Heart right ventricle (tissue), 16 donors: ENCODE data around the gene KIF5A. TPM values are rescaled to one million over a fixed set of nuclear protein-coding genes. Genes with fewer than 3 reads are reported as not detected.
"Not testable (repeated sequence)": the region's sequence is repeated elsewhere in the genome, so short reads cannot be mapped to it uniquely, and the experiment has no call there.

ENCODE experiments used
- ATAC-seq, 8 donors: fragments of 200-7000 bp; cut with Tn5 transposase; one replicate each; pipeline ENCODE4 v1.9.1; 2020; ENCODE audit warnings: mild to moderate bottlenecking in 8 of 8, moderate library complexity in 8 of 8, moderate number of reproducible peaks in 1 of 8
- DNase-seq, 2 donors: peaks; one replicate each; pipeline ENCODE4 v3.0.0-alpha.2; 2020
- H3K27ac ChIP-seq, 10 donors: fragments of 200-600 bp; sonication (generic) in 2 of 10; one replicate each; pipeline versions ENCODE4 v1.5.0 to v1.8.0; 2020 to 2022; ENCODE audit warnings: mild to moderate bottlenecking in 3 of 10
- H3K27me3 ChIP-seq, 7 donors: fragments of 200-600 bp; one replicate each; pipeline ENCODE4 v1.8.0; 2021 to 2022; ENCODE audit warnings: mild to moderate bottlenecking in 2 of 7
- H3K36me3 ChIP-seq, 9 donors: fragments of 200-600 bp; sonication (generic) in 1 of 9; one replicate each; pipeline versions ENCODE4 v1.5.0 to v1.8.0; 2020 to 2022; ENCODE audit warnings: mild to moderate bottlenecking in 2 of 9
- H3K4me1 ChIP-seq, 9 donors: fragments of 200-600 bp; sonication (generic) in 1 of 9; one replicate each; pipeline versions ENCODE4 v1.5.0 to v1.8.0; 2020 to 2022; ENCODE audit warnings: mild to moderate bottlenecking in 4 of 9
- H3K4me3 ChIP-seq, 10 donors: fragments of 200-600 bp; sonication (generic) in 2 of 10; one replicate each; pipeline versions ENCODE4 v1.5.0 to v1.8.0; 2020 to 2022; ENCODE audit warnings: mild to moderate bottlenecking in 7 of 10, moderate library complexity in 2 of 10
- H3K9me3 ChIP-seq, 11 donors: fragments of 200-600 bp in 10 of 11; sonication (generic) in 2 of 11; one replicate each; pipeline versions ENCODE4 v1.5.0 to v1.8.0; 2013 to 2022; ENCODE audit warnings: mild to moderate bottlenecking in 2 of 11, control low read depth in 1 of 11, moderate library complexity in 1 of 11
- CTCF ChIP-seq, 9 donors: fragments of 200-600 bp; sonication (generic) in 2 of 9; IDR thresholded peaks; one replicate each; pipeline versions ENCODE4 v1.5.0 to v1.8.0; 2021 to 2022; ENCODE audit warnings: antibody characterized with exemption in 9 of 9, mild to moderate bottlenecking in 5 of 9, moderate library complexity in 1 of 9
- WGBS, 2 donors: extraction: QIAGEN DNeasy Blood & Tissue Kit; methylation state at CpG; one replicate each; pipeline ENCODE4 v1.1.7; 2013; ENCODE audit warnings: inconsistent platforms in 1 of 2; 5-methylcytosine and 5-hydroxymethylcytosine counted together
- intact Hi-C, 10 donors: fragments of 100-400 bp; cut with DNase I; formaldehyde crosslinking; loops; one replicate each; pipeline versions ENCODE4 v1.11.1 to v1.14.2; 2022
- polyA plus RNA-seq, 2 donors: library from polyadenylated mRNA; stranded (reverse); fragments of 200-250 nt; gene quantifications; one replicate each; pipeline ENCODE4 v1.2.3, GENCODE V29; 2013
- total RNA-seq, 10 donors: library from RNA; stranded (reverse); fragmentation: NEBNext Ultra II Directional in 3 of 10; extraction: Animal tissue kit (Norgen Biotek cat#: 25700) in 3 of 10; gene quantifications; one replicate each; pipeline versions ENCODE4 v1.2.1 to v1.2.4, GENCODE V29; 2021 to 2023
- donor health status: Arrhythmogenic right ventricular cardiomyopathy.
- donor health status: ischemic (EF 13 %, LVEDD 7.1; RV severe dilation, severe dysfunction).
- donor health status: healthy with polysubstance abuse.
- donor health status: DM: no; HTN: yes; CAD: no.
- donor health status: DM: no; HTN: no; CAD: no.
- donor health status: ischemic (EF 25% LVEDD 6.9; RV normal size, moderate dysfunction).
- donor health status: ischemic (EF 25% LVEDD 5.7; RV mildly dilated, moderate dysfunction).
- donor health status: healthy.
- donor health status: DM: yes; HTN: yes; CAD: no.
- donor health status: Ischemic cardiomyopathy.
- donor health status: ischemic (EF 35%, LVEDD 5.7; RV mildly dilated, moderate dysfunction).
- donor health status: nonischemic (EF 11% LVEDD 7.7; RV severe dilation, severe dysfunction).
- donor health status: DM: yes; HTN: yes; CAD: no.
- donor health status: PGD.
- donor health status: ischemic (EF 29% LVEDD 5.4; RV normal size, mild dysfunction).
- donor health status: nonischemic (EF 23%, LVEDD 6.1; RV moderate dilation, normal function).

KIF5A gene
- total and polyA plus RNA-seq, 12 donors = 0.05 to 0.29 (median 0.07) TPM; not detected in 5

DNA sequence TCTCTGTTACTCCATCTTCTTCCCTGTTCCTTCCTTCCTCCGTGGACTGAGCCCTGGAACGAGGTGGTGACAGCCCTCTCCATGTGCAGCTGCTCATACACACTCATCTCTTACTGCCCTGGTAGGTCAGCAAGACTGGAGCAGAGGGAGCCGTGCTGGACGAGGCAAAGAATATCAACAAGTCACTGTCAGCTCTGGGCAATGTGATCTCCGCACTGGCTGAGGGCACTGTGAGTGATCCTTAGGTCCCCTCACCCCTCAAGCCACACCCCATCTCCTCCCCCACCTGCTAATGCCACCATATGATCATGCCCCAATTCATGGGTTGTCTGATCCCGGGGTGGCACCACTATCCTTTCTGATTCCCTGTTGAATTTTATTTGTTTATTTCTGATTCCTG lies 19.0 kb downstream of the KIF5A start:
- ATAC-seq = no peak
- Histone ChIP-seq H3K4me3 (no peak overlapping the region), H3K4me1 (no peaks in the 10 kb centered on the region), H3K9me3 (no peaks in the 10 kb centered on the region), H3K27ac (no peak overlapping the region), H3K27me3 (peaks cover 0 to 68% (median 22%) of the 10 kb centered on the region in 7 donors), H3K36me3 (no peaks in the 10 kb centered on the region)
- intact Hi-C loops = no loop called here
- TF ChIP-seq CTCF (IDR thresholded peaks at IDR 0.05) = no peak
- WGBS, 2 donors = 40 to 45% methylated on average over 6 of the region's 6 CpGs
- DNase-seq = no peak

GRCh38 chr12:57569858-57570257 lies 20.0 kb downstream of the KIF5A start:
- peaks cover 0 to 58% (median 22%) of the 10 kb centered on the region in 7 donors for H3K27me3 ChIP-seq
- no peak for ATAC-seq
- no peak overlapping the region for H3K4me3 ChIP-seq
- DNase-seq = no peak
- TF ChIP-seq CTCF (IDR thresholded peaks at IDR 0.05) = no peak
- H3K36me3 ChIP-seq = no peaks in the 10 kb centered on the region
- intact Hi-C loops = no loop called here
- WGBS, 2 donors = 86 to 92% methylated on average over 18 of the region's 18 CpGs
- H3K4me1 ChIP-seq = no peaks in the 10 kb centered on the region
- no peak overlapping the region for H3K27ac ChIP-seq
- no peaks in the 10 kb centered on the region for H3K9me3 ChIP-seq

DNA sequence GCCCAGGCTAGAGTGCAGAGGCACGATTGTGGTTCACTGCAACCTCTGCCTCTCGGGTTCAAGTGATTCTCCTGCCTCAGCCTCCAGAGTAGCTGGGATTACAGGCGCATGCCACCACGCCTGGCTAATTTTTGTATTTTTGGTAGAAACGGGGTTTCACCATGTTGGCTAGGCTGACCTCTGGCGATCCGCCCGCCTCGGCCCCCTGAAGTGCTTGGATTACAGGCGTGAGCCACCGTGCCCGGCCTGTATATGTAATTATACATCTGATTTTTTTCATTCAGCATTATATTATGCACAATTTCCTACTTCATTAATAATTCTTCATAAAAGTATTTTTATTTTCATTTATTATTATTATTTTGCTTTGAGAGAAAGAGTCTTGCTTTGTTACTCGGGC lies 20.6 kb downstream of the KIF5A start:
- H3K4me1 ChIP-seq, H3K36me3 ChIP-seq, H3K9me3 ChIP-seq, ATAC-seq, H3K27ac ChIP-seq, DNase-seq, intact Hi-C loops, H3K4me3 ChIP-seq: not testable (repeated sequence)
- 86 to 88% methylated on average over 13 of the region's 13 CpGs for WGBS, 2 donors
- H3K27me3 ChIP-seq = peaks cover 0 to 55% (median 20%) of the 10 kb centered on the region in 7 donors

DNA sequence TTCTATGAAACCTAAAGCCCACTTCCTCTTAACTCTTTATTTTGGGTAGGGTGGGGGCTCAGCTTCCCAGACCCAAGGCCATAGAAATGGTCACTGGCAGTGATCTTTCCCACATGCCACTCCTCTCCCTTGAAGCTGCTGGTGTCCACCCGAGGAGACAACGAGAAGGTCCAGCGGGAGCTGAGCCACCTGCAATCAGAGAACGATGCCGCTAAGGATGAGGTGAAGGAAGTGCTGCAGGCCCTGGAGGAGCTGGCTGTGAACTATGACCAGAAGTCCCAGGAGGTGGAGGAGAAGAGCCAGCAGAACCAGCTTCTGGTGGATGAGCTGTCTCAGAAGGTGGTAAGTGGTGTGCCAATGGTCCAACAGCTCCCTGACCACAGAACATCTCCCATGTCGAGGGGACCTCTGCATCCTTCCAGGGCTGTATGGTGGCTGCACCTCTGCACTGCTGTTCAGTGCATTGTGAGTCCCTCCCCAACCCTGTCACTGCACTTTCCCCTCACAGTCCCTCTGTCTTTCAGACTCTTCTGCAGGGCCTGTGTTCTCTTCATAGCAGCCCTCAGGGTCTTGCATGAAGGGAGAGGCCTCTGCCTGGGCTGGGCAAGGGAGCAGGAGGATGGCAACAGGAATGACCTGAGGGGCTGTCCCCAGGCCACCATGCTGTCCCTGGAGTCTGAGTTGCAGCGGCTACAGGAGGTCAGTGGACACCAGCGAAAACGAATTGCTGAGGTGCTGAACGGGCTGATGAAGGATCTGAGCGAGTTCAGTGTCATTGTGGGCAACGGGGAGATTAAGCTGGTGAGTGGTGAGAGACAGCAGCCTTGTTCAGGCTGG lies 22.3 kb downstream of the KIF5A start:
- ATAC-seq = no peak
- intact Hi-C loops = no loop called here
- H3K4me3 ChIP-seq = no peak overlapping the region
- TF ChIP-seq CTCF (IDR thresholded peaks at IDR 0.05) = no peak
- WGBS, 2 donors = 80 to 85% methylated on average over 12 of the region's 12 CpGs
- no peak overlapping the region for H3K27ac ChIP-seq
- no peak for DNase-seq
- no peaks in the 10 kb centered on the region for H3K36me3 ChIP-seq
- peaks cover 0 to 40% (median 16%) of the 10 kb centered on the region in 7 donors for H3K27me3 ChIP-seq
- no peaks in the 10 kb centered on the region for H3K9me3 ChIP-seq
- no peaks in the 10 kb centered on the region for H3K4me1 ChIP-seq

- no peak overlapping the region for H3K27ac ChIP-seq
- intact Hi-C loops = no loop called here
- no peaks in the 10 kb centered on the region for H3K4me1 ChIP-seq
- TF ChIP-seq CTCF (IDR thresholded peaks at IDR 0.05) = no peak
- no peaks in the 10 kb centered on the region for H3K36me3 ChIP-seq
- no peaks in the 10 kb centered on the region for H3K9me3 ChIP-seq
- 83 to 84% methylated on average over 10 of the region's 10 CpGs for WGBS, 2 donors
- H3K27me3 ChIP-seq = peaks cover 0 to 17% (median 0%) of the 10 kb centered on the region in 7 donors
- DNase-seq = no peak
- ATAC-seq = no peak
- no peak overlapping the region for H3K4me3 ChIP-seq
Measured at GRCh38 chr12:57574795-57575194, 25.0 kb downstream of the KIF5A start.
